T-helper 1 cell (primary cell): Measurements from ENCODE around the gene ZDHHC11.
"Not testable (repeated sequence)": the region's sequence is repeated elsewhere in the genome, so short reads cannot be mapped to it uniquely, and the experiment has no call there.

Experiments
- DNase-seq, 5 donors: peaks; one replicate each; pipeline ENCODE4 v3.0.0-alpha.2; 2012 to 2020

Gene ZDHHC11

DNA sequence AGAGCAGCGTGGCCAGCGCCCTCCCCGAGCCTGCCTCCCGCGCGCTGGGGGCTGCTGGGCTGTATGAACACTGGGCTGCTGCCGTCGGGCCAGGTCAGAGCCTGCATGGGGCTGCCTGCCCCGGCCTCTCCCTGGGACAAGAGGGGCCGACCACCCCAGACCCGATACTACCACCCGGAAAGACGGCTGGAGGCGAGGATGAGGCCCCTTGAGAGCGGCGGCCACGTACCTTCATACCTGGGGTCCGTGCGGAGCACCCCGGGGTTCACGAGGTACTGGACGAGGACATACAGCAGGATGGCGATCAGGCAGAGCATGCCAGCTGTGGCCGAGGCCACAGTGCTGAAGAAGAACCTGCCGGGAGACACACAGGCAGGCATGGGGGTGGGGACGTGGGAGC lies 7.4 kb downstream of the ZDHHC11 start:
- DNase-seq = not testable (repeated sequence)

DNA sequence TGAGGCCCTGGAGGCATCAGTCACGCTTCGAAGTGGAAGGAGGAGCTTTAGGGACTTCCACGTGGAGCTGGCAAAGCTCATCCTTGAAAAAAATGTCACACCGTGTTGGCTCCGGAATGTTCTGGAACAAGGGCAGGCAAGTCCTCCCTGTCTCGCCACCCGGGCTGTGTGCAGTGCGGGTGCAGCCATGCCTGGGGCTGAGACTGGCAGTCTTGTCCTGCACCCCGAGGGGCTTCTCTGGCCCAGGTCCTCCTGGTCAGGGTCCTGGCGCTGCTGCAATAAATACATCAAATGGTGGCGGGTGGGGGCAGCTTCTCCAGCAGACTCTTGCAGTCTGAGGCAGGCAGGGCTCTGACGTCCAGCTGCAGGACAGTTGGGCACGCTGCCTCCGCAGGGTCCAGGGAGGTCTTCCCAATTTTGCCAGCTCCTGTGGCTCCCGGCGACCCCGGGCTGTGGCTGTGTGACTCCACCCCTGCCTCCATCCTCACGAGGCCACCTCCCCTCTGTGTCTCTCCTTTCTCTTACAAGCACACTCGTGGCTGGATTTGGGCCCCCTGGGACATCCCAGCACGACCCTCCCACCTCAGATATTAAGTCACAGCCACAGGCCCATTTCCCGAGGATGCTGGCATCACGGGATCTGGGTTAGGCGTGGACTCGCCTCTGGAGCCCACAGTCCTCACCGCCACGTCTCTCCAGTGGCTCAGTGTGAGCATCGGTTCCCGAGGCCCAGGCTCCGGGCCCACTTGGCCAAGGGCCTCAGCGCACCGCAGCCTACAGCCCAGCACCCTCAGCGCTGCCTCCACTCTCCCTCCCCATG lies 8.2 kb downstream of the ZDHHC11 start:
- peak in 1 of 5 donors; percentile 10 for DNase-seq

DNA sequence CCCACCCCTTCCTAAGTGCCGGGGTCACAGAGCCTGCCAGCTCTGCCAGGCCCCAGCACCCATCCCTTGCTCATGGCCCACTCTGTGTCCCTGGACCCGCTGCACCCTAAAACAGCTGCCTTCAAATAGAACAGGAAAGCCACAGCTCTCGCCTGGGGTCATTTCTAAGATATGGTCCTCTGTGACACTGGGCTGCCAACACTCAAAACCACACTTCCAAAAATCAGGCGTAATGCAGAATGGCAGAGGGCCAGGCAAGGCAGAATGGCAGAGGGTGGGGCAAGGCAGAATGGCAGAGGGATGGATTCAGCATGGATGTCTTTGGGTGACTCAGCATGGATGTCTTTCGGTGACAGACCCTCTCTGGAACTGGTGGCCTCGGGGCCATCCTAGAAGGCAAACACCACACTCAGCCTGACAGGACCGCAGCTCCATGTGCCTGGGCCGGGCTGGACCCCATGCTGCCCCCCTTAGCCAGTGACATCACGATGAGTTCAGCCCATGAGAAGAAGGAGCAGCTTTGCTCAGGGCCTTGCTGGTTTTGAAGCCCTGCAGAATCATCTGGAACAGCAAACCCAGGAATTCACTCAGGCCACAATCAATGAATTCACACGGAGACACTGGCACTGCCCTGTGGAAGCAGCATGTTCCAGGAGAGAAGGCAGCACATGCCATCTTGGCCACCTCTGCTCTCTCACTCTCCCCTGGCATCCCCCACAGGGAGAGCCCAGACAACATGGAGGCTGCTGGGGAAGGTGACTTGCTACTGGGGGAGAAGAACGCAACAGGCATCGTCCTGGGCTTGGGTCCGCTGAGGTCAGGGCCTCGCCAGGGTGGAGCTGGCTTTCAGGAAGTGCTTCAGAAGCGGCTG lies 9.0 kb downstream of the ZDHHC11 start:
- DNase-seq = not testable (repeated sequence)

DNA sequence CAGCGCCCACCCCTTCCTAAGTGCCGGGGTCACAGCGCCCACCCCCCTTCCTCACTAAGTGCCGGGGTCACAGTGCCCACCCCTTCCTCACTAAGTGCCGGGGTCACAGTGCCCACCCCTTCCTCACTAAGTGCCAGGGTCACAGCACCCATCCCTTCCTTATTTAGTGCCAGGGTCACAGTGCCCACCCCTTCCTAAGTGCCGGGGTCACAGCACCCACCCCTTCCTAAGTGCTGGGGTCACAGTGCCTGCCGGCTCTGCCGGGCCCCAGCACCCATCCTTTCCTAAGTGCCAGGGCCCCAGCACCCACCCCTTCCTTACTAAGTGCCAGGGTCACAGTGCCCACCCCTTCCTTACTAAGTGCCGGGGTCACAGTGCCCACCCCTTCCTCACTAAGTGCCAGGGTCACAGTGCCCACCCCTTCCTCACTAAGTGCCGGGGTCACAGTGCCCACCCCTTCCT lies 9.8 kb downstream of the ZDHHC11 start:
- DNase-seq = not testable (repeated sequence)

DNA sequence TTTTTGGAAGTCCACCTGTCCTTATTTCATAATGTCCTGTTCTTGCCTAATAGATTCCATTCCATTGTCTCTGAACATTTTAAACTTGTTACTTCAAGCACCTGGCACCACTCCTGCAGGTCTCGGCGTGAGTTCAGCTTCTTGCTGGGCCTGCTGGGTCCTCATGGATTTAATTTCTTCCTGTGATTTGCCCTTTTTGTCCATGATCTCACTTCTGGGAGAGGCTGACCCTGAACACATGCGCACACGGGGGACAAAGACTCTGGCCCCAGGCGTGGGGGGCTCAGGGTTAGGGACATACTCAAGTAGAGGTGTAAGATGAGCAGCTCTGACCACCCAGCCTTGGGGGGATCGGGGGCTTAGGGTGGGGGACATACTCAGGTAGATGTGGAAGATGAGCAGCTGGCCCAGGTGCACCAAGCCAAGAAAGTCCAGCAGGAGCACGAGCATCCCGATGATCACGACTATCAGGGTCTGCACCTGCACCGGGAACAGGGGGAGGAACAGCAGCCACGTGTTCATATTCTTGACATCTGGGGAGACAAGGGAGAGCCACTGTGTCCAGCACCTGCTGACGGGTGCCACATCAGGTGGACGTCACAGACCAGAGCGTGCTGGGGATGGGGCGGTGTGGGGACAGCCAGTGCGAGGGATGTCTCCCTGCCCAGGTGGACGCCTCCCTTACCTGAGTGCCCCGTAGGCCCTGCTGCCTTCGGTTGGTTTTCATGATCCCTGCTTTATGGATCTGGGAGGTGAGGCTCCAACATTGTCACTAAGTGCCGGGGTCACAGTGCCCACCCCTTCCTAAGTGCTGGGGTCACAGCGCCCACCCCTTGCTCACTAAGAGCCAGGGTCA lies 10.4 kb downstream of the ZDHHC11 start:
- DNase-seq = not testable (repeated sequence)

DNA sequence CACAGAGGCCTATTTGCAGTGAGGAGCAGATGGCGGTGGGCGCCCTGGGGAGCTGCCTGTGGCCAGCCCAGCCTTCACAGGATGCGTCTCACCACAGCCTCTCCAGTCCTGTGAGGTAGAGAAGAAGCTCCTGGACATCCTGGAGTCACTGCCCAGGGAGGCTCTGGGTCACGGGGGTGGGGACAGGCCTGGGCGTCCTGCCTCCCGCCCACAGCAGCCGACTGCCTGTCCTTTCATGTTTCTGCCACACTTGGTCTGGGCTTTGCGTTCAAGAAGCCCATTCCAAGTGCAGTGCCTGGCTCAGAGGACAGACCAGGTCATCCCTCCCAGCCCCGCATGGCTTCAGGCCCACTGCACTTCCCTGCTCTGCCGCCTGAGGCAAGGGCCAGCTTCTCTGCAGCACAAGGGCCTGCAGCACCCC lies 12.3 kb downstream of the ZDHHC11 start:
- DNase-seq = not testable (repeated sequence)

DNA sequence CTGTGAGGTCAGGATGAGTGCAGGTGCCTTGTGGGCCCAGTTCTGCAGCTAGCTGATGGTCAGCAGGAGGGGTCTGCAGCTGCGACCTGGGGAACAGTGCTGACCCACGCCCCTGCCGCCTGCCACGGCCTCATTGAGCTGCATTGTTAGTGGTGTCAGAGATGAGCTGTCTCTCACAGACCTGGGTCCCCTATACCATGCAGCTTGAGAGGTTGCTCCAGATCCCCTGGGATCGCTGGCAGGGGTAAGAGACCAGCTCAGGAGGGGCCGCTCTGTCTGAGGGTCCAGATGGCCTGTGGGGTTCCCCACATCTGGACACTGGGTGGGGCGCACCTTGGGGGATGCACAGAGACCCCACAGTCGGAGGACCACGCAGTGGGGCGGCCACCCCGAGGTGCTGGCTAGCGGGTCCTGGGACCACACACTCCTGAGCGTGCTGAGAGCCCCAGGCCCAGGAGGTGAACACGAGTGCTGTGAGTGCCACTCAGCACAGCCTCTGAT lies 13.1 kb downstream of the ZDHHC11 start:
- DNase-seq = not testable (repeated sequence)

DNA sequence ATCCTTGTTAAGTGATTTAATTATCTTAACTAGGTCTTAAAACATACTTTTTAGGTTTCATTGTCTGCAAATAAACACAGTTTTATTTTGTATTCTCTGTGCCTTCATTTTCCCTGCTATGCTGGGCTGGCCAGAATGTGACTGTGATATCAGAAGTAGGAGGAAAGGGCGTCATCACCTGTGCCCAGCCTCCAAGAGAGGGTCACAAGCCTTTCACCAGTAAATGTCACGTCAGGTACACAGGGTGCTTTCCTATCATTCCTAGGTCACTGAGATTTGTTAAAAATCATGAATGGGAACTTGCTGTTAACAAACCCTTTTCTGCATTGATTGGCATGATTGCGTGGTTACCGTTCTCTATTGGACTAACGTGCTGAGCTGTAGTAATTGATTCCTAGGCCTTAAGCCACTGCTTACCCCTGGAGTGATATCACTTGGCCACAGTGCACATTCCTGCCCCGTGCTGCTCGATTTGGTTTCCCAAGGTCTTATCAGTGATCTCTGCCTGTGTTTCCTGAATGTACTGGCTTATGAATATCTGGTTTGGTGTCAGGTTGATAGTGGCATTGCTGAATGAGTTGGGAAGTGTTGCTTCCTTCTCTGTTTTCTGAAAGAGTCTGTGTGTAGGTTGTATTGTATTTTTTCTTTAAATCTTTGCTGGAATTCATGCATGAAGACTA lies 14.7 kb downstream of the ZDHHC11 start:
- DNase-seq = not testable (repeated sequence)

DNA sequence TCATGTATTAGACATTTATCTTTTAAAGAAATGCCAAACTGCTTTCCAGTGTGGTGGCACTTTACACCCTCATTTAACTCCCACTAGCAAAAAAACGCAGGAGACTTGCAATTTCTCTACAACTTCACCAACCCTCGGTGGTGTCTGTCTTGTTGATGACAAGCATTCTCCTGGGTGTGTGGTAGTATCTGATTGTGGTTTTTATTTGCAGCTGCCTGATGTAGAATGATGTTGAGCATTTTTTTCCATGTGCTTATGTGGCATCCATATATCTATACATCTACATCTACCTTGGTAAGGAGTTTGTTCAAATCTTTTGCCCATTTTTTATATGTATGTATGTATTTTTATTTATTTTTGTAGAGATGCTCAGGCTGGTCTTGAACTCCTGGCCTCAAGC lies 16.8 kb downstream of the ZDHHC11 start:
- DNase-seq = not testable (repeated sequence)

DNA sequence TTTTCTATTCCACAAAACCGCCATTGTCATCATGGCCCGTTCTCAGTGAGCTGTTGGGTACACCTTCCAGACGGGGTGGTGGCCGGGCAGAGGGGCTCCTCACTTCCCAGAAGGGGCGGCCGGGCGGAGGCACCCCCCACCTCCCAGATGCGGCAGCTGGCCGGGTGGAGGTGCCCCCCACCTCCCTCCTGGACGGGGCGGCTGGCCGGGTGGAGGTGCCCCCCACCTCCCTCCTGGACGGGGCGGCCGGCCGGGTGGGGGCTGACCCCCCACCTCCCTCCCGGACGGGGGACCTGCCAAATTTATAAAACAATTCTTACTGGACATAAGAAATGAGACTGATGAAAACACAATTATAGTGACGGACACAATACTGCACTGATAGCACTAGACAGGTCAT lies 22.6 kb downstream of the ZDHHC11 start:
- DNase-seq = not testable (repeated sequence)

DNA sequence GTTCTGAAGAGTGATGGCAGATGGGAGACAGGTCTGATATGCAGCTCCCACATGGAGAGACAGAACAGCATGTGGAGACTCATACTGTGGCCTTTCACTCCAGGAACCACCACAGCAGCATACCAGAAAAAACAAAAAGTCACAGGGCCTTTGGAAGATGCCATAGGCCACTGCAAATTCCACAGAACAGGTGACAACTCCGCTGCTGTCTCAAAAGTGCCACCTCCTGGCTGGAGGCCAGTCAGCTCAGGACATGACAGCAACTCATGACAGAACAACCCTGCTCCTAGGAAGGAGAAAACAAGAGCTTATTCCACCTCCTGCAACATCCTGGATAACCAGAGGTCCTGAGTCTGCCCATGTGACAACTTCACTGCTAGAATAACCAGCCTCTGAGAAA lies 25.2 kb downstream of the ZDHHC11 start:
- not testable (repeated sequence) for DNase-seq

DNA sequence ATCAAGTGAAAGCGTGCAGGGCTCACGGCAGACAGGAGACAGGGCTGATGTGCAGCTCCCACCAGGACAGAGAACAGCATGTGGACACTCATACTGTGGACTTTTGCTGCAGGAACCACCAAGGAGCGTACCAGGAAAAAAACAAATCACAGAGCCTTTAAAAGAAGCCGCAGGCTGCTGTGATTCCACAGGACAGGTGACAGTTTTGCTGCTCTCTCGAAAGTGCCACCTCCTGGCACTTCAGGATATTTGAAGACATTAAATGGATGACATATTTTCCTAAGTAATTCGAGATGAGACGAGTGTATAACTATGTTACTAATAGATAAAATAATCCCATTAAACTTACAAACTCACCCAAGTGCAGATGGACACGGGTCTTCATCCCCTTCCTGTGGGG lies 29.3 kb downstream of the ZDHHC11 start:
- no peak for DNase-seq

DNA sequence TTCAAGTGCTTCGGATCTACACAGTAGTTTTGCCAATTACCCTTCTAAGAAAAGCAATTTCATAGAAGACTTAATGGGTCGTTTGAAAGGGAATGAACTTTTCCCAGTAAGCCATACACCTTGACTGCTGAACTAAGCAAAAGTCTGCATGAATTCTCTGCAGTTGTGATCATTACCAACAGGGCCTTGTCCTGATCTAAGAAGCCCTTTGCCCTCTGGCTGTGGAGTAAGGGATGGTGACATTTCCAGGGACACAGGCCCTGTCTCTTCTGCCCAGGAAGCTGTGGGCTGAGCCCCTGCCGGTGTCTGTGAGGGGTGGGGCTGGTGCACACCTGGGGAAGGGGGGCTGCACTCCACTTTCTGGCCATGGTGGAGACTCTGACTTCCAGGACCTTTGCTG lies 30.5 kb downstream of the ZDHHC11 start:
- DNase-seq = no peak

DNA sequence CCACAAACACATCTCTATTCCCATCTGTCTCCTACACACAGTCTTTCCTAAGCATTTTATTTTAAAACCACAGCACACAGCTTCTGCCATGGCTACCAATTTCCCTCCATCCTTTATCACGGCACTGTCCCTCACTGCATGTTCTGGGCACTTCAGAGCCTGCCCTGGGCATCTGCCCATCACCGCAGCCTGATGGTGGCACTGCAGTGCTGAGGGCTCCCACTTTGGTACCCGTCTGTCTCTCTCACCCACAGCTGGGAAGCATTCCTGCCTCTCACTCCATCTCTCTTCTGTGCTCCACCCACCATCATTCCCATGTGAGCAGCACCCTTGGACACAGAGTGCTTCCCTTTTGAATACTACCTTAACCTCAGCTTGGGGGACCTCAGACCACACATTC lies 31.7 kb downstream of the ZDHHC11 start:
- no peak for DNase-seq

DNA sequence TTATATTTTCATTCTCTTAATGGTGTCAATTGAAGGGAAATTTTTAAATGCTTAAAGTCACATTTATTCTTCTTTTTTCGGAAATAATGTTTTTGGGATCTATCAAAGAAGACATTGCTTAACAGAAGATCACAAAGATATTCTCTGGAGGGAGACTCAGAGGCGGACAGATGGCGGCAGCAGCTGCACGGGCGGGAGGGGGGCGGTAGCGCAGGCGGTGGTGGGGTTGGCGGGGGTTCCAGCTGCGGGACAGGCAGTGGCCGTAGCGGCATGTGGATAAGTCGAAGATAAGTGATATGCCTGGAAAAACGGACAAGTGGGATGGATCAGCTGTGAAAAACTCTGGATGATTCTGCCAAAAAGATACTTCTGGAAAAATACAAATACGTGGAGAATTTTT lies 34.6 kb downstream of the ZDHHC11 start:
- no peak for DNase-seq

DNA sequence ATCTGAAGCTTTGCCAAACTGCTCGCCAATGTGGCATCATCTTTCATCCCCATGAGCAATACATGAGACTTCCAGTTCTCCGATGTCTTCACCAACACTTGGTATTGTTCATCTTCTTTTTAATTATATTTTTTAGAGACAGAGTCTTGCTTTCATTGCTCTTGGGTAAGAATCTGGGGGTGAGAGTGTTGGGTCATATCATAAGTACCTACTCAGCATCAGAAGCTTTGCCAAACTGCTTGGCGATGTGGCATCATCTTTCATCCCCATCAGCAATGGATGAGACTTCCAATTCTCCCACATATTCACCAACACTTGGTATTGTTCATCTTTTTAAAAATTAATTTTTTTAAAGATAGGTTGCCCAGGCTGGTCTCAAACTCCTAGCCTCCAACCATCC lies 35.3 kb downstream of the ZDHHC11 start:
- no peak for DNase-seq

DNA sequence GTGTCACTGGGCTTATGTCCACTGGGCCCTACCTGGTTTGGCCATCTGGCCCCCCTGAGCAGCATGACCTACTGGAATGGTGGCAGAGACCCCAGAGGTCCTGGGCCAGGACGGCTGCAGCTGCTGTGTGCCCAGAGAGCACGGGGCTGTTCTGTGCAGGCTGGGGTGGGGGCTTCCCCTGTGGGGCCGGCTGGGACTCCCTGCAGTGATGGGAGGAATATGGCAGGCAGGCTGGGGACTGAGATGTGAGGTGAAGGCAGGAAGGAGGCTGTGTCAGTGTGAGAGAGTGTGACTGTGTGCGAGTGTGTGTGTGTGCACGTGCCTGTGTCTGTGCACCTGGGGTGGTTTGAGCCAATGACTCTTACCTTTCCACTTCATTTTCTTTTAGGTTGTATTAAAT lies 37.2 kb downstream of the ZDHHC11 start:
- not testable (repeated sequence) for DNase-seq

DNA sequence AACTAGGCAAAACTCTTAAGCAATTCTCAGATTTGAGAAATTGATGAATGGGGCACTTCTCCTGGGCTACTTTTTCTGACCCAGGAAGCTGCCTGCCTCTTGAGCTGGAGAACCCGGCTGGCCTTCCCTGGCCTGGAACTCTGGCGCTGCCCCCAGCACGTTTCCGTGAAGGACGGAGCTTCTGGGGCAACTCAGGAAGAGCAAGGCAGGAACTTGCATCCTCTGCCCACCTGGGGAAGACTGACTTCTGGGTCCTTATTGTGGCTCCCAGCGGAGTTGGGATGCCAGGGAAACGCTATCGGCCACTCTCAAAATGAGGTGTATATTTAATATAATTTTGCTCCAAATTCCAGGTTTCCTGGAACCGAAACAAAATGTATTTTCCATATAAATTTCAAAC lies 39.4 kb downstream of the ZDHHC11 start:
- not testable (repeated sequence) for DNase-seq

DNA sequence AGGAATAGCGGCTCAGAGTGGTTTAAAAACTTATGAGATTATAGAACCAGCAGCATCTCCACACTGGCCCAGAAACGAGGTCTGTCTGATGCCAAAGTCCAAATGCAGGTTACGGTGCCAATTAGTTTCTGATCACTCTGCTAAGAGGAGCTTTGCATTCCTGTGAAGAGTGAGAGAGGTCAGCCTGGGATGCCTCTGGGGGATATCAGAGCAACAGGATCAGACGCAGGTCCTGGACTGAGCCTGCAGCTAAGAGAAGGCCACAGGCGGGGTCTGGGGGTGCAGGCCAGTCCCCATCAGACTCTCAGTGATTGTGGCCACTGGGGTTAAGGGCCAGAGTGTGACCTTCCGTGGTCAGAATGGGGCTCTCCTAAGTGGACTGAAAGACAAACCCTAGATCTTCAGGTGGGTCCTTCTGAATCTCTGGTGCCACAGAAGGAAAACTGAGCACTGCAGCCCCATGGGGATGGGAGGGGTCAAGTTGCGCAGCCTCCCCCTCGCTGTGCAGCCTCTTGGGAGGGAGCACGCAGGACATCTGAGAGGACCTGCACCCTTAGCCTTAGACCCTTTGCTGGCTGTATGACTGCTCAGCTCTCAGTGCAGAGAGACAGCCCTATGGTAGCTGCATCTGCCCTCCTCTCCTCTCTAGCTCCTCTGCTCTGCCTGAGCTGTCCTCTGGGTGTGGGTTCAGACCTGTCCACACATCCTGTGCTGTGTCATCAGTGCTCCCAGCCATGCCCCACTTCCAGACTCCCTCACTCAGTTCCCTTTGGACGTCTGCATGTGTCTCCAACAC lies 42.9 kb downstream of the ZDHHC11 start:
- DNase-seq = not testable (repeated sequence)

DNA sequence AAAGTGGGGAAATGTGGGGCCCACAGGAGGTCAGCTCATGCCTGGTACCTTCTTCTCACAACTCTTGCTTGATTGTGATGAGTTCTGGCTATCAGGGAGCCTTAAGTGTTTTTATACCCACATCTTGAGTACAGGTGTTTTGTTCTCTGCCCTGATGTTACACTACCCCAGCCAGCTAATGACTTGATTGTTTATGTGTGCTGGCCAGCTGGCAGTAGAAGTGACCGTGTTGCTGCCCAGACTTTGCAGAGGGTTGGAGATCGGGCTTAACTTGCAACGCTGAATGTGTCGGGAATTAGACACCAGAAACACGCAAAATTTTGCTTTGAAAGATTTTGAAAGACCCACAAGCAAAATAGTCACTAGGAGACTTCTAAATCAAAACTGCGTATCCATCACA lies 49.3 kb downstream of the ZDHHC11 start:
- no peak for DNase-seq

DNA sequence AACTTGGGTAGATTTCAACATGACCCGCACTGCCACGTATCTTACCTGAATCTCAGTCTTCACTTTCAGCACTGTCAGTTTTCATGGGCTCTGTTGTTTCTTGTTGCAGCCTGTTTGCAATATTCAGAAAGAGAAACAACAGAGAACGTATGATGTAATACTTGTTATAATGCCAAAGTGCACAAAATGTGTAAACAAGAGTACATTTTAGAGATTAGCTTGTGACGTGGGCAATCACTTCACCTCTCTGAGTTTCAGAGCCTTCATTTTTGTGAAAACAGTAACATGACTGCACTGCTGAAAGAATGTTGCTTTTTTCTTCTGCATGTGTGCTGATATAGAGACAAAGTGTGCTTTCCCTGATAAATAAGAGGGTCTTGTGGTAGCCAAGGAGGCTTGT lies 49.7 kb downstream of the ZDHHC11 start:
- DNase-seq = not testable (repeated sequence)
